HG02852 (cell line): ENCODE results near the gene CPSF4L.
"Not testable (repeated sequence)": the region's sequence is repeated elsewhere in the genome, so short reads cannot be mapped to it uniquely, and the experiment has no call there.

Experiments
- ATAC-seq: cut with Tn5 transposase; IDR thresholded peaks from one replicate; pipeline ENCODE4 v1.9.1; 2021; ENCODE audit warnings: mild to moderate bottlenecking, moderate library complexity; ENCODE audit not compliant: unreplicated experiment

The CPSF4L gene

DNA sequence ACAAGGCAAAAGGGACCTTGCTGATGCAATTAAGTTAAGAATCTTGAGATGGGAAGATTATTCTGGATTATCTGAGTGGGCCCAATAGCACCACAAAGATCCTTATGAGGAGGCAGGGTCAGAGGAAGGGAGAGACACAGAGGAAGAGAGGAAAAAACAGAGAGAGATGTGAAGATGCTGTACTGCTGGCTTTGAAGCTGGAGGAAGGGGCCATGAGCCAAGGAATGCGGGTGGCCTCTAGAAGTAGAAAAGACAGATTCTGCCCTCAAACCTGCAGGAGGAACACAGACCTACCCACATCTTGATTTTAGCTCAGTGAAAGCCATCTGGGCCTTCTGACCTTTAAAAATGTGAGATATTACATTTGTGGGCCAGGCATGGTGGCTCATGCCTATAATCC lies 8.1 kb upstream of the CPSF4L start:
- ATAC-seq = no peak

DNA sequence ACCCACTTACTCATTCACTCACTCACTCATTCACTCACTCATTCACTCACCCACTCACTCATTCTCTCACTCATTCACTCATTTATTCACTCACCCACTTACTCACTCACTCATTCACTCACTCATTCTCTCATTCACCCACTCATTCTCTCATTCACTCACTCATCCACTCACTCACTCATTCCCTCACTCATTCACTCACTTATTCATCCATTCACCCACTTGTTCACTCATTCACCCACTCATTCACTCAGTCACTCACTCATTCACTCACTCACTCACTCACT lies 7.6 kb upstream of the CPSF4L start:
- ATAC-seq = no peak

DNA sequence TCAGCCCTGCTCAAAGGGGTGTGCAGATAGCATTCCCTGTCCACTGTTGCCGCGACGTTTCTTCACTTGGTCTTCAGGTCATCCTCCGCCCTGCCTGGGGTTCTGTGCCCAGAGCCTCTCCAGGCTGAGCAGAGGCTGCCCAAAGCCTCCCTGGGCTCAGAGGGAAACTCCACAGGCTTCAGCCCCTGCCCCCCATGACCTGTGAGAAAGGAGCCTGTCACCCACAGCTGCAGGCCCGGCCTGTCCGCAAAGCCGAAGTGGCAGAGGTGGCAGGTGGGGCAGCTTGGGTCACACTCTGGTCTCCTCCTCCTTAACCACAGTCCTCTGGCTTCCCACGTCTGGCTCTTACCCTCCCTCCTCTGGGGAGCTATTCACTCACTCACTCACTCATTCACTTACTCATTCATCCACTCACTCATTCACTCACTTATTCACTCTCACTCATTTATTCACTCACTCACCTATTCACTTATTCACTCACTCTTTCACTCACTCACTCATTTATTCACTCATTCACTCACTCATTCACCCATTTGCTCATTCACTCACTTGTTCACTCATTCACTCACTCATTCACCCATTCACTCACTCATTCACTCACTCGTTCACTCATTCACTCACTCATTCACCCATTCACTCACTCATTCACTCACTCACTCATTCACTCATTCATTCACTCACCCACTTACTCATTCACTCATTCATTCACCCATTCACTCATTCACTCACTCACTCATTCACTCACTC lies 7.1 kb upstream of the CPSF4L start:
- no peak for ATAC-seq

DNA sequence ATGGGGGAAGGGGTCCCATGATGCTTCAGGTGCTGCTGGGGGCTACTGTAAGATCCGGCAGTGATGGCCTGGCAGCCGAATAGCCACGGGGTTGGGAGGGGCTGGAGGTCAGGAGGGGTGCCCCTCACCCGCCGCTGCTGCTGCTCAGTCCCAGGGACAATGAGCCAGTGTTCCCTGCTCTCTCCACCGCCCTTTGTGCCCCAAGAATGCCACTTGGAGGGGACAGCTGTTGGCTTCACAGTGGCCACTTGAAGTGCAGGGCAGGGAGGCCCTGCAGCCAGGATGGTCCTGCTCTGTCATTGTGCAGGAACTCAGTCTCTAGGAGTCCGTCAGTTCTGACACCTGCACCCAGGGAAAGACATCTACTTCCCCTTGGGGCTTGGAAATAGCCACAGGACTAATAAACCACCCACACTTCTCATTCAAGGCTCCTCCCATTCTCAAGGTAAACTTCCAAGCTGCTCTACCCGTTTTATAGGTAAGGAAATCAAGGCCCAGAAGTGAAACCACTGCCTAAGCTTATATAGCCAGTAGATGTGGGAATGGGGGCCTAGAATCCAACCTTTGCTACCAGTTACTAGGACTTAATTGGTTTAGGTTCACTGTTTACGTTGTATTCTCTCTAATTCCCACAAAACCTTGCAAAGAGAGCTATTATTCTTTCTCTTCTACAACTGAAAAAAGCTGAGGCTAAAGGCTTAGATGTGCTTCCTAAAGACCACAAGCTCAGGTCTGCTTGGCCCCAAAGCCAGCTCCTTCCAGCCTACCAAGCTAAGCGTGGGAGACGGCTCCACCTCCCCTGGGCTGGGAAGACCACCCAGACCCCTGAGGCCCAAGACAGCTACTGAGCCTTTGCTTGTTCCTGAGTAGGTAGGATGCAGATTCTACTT lies 6.2 kb upstream of the CPSF4L start:
- ATAC-seq = no peak

DNA sequence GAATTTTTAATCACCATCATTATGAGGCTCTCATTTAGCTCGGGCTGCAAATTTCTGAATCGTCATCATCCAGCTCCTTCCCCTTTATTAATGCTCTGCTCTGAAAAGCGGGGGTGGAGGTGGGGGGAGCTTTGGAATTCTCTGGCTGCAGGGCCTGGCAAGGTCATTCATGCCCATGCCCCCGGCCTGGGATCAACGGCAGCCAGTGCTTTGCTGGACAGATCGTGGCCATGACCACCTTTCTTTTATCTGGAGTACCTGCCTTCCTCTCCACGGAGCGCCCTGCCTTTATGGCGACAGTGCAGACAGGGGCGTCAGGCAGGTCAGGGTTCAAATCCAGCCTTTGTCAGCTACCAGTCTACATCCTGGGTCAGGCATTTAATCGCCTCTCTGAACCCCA lies 5.1 kb upstream of the CPSF4L start:
- ATAC-seq = no peak

DNA sequence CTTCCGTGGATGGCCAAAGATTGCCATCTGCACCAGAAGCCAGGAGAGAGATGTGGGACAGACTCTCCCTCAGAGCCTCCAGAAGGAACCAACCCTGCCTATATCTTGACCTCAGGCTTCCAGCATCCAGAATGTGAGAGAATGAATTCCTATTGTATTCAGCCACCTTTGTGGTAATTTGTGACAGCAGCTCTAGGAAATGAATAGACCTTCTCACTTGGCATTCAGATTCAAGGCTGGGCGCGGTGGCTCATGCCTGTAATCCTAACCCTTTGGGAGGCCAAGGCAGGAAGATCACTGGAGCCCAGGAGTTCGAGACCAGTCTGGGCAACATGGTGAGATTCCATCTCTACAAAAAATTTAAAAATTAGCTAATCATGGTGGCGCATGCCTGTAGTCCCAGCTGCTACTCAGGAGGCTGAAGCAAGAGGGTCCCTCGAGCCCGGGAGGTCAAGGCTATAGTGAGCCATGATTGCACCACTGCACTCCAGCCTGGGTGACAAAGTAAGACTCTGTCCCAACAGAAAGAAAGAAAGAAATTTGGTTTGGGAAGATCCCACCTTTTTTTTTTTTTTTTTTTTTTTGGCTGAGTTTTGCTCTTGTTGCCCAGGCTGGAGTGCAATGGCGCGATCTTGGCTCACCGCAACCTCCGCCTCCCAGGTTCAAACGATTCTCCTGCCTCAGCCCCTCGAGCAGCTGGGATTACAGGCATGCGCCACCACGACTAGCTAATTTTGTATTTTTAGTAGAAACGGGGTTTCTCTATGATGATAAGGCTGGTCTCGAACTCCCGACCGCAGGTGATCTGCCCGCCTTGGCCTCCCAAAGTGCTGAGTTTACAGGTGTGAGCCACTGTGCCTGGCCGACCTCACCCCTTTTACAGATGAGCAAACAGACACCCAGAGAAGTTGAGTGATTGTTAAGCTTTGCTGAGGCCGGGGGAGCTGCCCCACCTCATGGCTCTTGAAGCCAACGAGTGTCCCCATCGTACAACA lies 4.3 kb upstream of the CPSF4L start:
- ATAC-seq = no peak

DNA sequence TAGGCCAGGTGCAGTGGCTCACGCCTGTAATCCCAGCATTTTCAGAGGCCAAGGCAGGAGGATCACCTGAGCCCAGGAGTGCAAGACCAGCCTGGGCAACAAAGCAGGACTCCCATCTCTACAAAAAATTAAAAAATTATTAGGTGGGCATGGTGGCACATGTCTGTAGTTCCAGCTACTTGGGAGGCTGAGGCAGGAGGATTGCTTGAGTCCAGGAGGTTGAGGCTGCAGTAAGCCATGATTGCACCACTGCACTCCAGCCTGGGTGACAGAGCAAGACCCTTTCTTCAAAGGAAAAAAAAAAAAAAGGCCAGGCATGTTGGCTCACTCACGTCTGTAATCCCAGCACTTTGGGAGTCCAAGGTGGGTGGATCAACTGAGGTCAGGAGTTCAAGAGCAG lies 2.8 kb upstream of the CPSF4L start:
- not testable (repeated sequence) for ATAC-seq

DNA sequence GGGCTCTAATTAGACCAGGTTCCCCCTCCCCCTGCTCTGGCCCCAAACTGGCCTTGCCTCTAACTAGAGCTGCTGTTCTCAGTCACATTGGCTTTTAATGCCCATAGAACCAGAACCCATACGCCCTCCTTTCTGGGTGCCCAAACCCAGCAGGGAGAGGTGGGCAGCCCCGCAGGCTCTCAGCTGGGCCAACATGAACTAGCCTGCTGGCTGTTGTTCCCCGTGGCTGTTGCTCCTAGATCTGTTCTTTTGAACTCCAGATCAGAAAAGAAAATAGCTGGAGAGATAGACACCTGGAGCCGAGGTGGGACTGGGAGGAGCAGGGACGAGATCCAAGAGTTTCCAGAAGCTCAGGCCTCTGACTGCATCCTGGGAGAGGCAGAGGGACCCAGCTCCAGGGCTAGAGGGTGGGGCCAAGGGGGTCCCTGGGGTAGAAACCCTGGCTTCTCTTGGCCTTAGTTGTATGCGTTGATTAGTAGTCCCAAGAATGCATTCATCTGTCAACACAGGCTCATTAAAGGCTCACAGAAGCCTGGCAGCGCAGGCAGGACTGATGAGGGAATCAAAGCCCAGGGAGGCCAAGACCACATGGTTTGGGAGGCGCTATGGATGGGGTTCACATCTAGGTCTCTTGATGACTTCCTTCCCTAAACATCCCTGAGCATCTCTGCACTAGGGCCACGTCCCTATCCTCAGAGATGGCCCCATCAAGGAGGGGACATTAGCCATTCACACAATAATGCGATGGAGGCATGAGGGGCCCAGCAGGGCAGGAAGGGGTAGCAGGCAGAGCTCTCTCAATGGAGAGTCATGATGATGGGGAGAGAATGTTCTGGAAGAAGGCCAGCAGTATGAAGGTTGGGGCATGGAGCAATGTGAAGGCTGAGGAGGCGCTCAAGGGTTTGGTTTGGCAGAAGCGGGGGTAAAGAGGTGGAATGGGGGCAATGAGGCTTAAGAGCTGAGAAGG lies 1.3 kb upstream of the CPSF4L start:
- ATAC-seq = no peak

DNA sequence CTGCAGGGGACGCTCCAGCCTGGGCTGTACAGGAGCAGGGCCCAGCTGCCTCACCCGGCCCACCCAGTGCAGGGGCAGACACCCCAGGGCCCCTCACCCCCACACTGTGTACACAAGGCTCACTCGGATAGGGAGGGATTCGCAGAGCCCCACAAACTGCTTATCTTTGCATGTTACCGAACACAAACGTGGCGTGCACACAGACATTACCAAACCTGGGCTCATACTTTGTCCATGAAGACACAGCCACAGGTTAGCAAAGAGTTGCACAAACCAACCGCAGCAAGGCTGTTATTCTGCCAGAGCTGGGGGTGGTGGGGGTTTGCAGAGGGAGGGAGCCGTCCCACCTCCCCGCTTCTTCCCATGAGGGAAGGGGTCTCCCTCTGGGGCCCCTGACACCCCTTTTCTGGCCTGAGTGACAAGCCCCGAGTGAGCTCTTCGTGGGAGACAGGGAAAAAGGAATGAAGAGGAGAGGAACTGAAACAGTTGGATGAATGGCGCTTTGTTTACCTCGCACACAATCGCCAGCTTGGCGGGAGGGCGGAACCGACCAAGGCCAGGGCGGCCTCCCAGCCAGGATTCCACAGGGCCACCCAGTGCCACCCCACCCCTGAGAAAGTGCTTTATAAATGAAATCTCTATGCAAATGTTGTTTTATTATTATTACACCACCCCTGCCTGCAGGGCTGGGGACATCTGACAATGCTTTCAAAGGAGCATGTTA lies 434 bp upstream of the CPSF4L start:
- ATAC-seq = no peak

DNA sequence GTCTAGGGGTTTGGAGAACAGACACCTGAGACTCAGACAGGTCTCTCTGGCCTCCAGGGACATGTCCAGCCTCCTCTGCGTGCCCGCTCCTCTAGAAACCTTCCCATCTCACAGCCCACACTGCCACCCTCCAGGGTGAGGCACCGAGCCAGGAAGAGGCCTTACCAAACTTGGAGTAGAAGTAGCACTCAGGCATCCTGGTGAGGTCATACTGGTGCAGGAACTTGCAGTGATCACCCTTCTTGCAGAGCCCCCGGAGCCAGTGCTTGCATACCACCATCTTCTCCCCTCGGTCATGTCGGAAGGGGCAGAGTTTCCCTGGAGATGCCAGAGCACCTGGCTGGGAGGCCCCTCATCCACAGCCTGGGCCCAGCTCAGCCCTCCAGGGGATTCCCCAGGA lies 4.2 kb downstream of the CPSF4L start:
- no peak for ATAC-seq

DNA sequence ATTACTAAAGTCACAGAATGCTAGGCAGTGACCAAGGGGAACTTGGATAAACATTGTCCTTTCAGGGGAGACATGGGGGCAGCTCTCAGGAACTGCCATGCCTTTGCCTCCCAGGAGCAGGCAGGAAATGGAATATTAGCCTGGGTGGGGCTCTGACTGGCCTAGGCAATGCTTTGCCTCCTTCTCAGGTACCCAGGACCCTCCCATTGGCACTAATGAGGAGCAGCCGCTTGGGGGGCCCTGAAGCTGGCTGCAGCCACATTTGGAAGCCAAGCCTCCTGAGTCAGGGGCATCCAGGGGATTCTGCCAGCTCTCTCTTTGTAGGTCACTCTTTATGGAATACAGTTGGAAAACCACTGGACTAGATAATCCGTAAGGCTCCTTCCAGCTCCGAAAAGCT lies 5.5 kb downstream of the CPSF4L start:
- ATAC-seq = no peak

DNA sequence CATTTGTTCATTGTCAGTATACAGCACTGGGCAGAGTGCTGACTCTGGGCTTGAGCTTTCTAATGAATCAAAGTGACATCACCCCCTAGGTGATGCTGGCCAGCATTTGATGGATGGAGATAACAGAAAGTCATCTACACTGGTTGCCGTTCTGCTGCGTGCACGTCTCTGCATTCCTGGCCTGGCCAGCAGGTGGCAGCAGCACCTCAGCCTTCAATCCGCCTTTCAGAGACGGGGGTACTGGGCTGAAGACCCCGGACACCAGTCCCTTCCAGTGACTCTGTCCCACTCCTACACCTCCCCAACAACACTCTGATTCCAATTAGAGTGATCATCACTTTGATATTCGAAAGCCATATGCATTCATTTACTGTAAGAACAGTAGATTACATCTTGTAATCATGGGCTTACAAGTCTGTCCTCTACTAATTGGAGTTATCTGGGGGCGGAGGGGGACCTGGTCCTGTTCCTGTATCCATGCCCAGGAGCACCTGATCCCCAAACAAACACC lies 6.0 kb downstream of the CPSF4L start:
- ATAC-seq = no peak

DNA sequence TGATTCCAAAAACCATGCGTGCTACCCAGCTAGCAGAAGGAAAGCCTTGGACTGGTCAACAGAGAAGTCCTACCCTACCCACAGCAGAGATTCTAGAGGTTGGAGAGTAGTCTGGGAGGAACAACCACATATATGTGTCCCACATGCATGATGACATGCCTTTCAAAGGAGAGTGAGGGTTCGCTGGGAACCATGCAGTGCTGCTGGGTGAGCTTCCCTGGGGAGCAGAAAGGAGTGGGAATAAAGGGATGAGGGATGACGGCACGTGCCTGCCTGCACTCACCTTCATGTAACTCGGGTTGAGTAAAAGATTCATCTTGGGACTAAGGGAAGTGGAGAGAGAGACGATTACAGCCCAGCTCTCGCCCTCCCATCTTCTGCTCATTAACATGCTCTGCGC lies 9.8 kb downstream of the CPSF4L start:
- no peak for ATAC-seq

DNA sequence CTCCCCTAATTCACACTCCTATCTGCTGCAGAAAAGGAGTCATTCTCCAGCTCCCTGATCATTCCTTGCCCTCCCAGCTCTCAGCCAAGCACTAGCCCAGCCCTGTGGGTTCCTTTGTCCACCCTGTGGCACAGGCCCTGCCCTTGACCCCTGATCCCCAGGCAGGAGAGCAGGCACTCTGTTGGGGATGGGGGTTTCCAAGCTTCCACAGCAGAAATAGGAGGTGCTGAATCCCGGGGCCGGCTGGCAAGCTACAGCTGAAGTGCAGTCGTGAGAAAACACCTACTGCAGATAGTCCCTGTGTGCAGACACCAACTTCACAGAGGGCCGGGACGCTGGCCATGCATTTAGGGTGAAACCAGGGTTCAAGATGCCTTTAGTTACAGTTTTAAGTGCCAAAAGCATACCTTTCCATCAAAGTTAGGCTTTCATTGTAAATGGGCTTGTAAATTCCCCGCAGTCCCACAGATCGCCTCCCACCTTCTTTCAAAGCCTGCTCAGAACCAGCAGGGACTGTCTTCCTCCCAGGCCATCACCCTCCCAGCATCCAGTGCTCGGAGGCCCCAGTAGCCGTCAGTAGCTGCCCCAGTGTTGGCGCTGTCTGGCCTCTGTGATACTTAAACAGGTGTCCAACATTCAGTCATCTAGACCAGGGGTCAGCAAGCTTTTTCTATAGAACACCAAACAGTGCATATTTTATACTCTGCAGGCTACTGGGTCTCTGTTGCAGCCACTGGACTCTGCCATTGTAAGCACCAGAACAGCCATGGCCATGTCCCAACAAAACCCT lies 10.6 kb downstream of the CPSF4L start:
- ATAC-seq = no peak

DNA sequence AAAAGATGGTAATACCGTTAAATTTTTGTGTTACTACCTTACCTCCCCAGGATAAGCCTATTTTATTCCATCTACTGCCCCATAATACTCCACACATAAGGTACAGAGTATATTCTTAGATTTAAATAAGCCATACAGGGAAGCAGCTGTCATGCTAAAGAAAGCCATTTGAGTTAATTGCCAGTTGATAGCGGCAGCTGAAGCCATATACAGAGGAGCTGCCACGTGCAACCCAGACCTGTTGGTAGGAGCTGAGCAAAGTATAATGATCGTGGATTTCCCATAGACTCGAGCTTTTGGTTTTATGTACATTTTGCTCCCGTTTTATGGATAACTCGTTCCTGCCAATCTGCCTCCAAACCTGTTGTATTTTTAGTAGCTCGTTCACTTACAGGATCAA lies 12.0 kb downstream of the CPSF4L start:
- no peak for ATAC-seq

DNA sequence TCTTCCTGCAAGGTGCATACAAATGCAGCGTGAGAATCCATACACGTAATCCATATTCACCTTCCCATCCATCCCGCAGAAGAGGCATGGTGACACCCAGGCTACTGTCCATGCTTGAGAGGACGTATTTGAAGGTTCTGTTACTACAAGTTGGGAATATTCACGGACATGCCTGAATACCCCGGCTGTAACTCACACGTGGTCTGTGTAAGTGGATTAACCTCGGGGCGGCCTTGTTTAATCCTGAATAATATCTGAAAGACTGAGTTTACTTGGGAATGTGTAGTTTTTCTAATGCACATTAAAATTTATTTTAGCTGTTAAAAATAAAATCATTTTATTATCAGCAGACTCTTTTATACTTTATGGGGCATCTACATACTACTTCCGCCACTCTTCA lies 13.1 kb downstream of the CPSF4L start:
- ATAC-seq = no peak

DNA sequence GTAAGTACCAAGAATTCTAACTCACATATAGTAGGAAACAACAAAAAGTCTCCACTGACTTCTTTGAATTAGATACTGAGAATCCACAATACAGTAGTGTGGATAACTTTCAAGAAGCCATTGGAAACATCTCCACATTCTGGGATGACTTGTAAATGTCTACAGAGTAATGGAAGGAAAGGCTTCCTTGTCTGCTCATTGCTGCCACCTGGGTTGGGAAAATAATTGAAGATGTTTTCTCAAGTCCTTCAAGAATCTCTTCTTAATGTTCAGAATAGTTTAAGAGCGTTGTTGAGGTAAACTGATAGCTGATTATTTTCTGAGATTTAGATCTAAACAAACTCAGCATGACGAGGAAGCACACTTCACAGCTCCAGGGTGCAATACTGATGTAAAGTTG lies 14.0 kb downstream of the CPSF4L start:
- ATAC-seq = no peak

DNA sequence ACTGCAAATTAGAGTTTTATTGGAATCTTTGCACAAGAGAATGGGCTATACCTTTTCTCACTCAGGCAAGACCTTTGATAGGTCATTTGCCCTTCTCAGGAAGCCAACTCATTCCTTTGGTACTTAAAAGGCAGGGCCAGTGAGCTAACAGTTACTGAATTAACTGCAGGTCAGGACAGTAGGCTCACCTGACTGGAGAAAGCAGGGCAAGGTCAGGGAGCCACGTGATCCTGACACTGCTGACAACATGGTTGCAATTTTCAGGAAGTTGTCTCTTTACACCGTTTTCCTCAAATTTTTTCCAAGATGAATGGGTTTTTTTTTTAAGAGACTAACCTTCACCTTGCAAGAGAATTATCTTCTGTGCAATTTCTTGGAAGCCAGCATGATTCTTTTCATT lies 21.1 kb downstream of the CPSF4L start:
- ATAC-seq = no peak

DNA sequence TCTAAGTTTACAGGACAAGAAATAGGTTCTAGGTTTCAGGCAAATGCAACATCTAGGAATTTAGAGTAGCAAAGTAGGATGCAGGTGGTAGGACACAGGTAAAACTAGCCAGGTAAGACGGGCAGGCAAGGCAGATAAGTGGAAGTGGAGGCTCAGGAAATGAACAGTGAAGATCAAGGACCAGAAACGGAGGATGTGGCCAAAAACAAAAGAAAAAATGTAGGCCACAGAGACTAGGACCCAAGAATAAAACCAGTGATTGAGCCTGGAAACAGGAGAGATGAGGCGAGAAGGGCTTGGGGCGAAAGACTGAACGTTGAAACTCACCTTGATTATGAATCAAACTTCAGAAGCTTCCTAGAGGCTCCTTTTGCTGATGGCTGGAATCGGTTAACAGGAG lies 24.0 kb downstream of the CPSF4L start:
- ATAC-seq = no peak
